Medulla oblongata (tissue), 1 donor: ENCODE data around the gene EMILIN3.
"Not testable (repeated sequence)": the region's sequence is repeated elsewhere in the genome, so short reads cannot be mapped to it uniquely, and the experiment has no call there.

ENCODE experiments used
- DNase-seq: peaks from one replicate; pipeline ENCODE4 v3.0.0-alpha.2; 2015; ENCODE audit errors: extremely low spot score

EMILIN3 gene

GRCh38 chr20:41318271-41318649 lies 48.4 kb downstream of the EMILIN3 start:
- no peak for DNase-seq

- peak; percentile 98 for DNase-seq
Measured at GRCh38 chr20:41317546-41318270, 48.9 kb downstream of the EMILIN3 start, which contains the start of gene ZHX3. Gene ZHX3 (minus strand): TSS chr20:41317731. CDS start chr20:41204916, 112,815 bp downstream.

DNA sequence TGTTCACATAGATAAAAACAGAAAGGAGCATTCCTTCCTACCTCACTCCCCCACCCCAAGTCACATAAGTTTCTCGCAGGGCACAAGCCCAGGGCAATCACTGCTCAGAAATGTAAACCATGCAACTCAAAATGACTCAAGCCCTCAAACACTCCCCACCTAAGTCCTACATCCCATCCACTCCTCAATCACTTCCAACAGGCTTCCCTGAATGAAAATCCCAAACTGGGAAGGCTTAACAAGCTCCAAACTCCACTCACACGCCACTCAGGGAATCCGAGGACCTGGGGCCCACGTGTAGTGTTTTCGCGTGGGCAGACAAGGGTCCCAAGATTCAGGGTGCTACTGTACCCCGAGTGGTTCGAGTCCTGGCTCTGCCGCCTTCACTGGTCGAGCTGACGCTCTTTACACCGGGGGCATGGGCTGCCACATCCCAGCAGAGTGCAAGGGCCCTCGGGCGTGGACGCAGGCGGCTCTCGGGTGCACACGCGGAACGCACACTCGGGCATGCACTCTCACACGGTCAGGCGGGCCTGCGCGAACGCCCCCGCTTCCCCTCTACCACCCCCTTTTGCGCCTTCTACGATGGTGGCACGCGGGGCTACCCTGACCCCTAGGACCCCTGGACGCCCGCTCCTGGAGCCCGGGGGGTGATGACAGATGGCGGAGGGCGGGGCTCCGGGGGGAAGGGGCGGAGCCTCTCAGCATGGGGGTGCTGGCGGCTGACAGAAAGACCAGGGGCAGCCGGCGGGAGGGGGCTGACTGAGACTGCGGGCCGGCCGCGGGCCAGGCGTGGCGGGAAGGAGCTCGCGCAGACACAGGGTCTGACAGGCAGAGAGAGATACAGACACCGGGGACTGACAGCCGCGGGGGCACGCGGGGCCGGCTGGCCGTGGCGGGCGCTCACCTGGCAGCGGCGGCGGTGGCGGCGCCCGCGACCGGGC lies 49.7 kb downstream of the EMILIN3 start:
- peak; percentile 83 for DNase-seq

- DNase-seq: peak; percentile 47
Measured at GRCh38 chr20:41316051-41316450, 50.6 kb downstream of the EMILIN3 start.

DNA sequence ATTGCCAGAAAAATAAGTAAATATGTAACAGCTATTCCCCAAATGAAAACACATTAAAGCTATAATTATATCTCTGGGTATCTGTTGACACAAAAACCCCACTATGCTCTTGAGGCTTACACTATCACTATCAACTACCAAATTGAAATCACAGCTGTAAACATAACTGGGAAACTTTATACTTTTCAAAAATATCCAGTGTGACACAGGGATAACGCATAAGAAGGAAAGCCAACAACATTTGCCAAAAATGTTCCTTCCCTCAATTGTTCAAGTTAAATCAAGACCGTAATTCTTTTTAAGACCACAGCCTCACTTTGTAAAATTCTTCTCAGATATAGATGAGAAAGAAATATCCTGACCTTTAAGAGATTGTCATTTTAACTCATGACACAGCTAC lies 52.2 kb downstream of the EMILIN3 start:
- no peak for DNase-seq

DNA sequence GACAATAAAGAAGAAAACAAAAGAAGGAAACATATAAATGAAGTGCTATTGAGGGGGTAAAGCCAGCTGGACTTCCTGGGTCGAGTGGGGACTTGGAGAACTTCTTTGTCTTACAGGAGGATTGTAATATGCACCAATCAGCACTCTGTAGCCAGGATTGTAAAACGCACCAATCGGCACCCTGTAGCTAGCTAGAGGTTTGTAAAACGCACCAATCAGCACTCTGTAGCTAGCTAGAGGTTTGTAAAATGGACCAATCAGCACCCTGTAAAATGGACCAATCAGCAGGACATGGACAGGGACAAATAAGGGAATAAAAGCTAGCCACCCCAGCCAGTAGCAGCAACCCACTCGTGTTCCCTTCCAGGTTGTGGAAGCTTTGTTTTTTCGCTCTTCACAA lies 54.6 kb downstream of the EMILIN3 start:
- not testable (repeated sequence) for DNase-seq
